GM18861 (cell line): ENCODE data around the gene LILRB3.
"Not testable (repeated sequence)": the region's sequence is repeated elsewhere in the genome, so short reads cannot be mapped to it uniquely, and the experiment has no call there.

Source experiments
- ATAC-seq: cut with Tn5 transposase; IDR thresholded peaks from one replicate; pipeline ENCODE4 v1.9.1; 2021; ENCODE audit not compliant: unreplicated experiment

The LILRB3 gene

GRCh38 chr19:54243809-54244208 lies 21.0 kb upstream of the LILRB3 start:
- ATAC-seq = not testable (repeated sequence)

- not testable (repeated sequence) for ATAC-seq
Measured at GRCh38 chr19:54242646-54243045, 19.8 kb upstream of the LILRB3 start, which contains the start of gene LILRA6. Gene LILRA6, minus strand, starts transcription at chr19:54242790.

GRCh38 chr19:54242234-54242633 lies 19.4 kb upstream of the LILRB3 start:
- ATAC-seq = not testable (repeated sequence)

GRCh38 chr19:54240372-54241336 lies 17.8 kb upstream of the LILRB3 start:
- not testable (repeated sequence) for ATAC-seq

- ATAC-seq = not testable (repeated sequence)
Measured at GRCh38 chr19:54239491-54240371, 16.9 kb upstream of the LILRB3 start.

GRCh38 chr19:54233941-54234340 lies 11.1 kb upstream of the LILRB3 start:
- ATAC-seq = no peak

GRCh38 chr19:54231077-54231931 lies 8.5 kb upstream of the LILRB3 start:
- no peak for ATAC-seq

GRCh38 chr19:54230031-54230430 lies 7.2 kb upstream of the LILRB3 start:
- ATAC-seq = no peak

- no peak for ATAC-seq
Measured at GRCh38 chr19:54229146-54229545, 6.3 kb upstream of the LILRB3 start.

GRCh38 chr19:54224619-54225018 lies 1.8 kb upstream of the LILRB3 start:
- ATAC-seq = not testable (repeated sequence)

- ATAC-seq = not testable (repeated sequence)
Measured at GRCh38 chr19:54223937-54224281, 1.1 kb upstream of the LILRB3 start.

GRCh38 chr19:54223277-54223936 lies 600 bp upstream of the LILRB3 start:
- ATAC-seq = not testable (repeated sequence)

GRCh38 chr19:54221947-54222346 lies 860 bp downstream of the LILRB3 start:
- ATAC-seq = not testable (repeated sequence)

- not testable (repeated sequence) for ATAC-seq
Measured at GRCh38 chr19:54219702-54220101, 3.1 kb downstream of the LILRB3 start.

GRCh38 chr19:54218960-54219661 lies 3.7 kb downstream of the LILRB3 start:
- ATAC-seq = no peak

- no peak for ATAC-seq
Measured at GRCh38 chr19:54218259-54218658, 4.5 kb downstream of the LILRB3 start.

- not testable (repeated sequence) for ATAC-seq
Measured at GRCh38 chr19:54217517-54218247, 5.1 kb downstream of the LILRB3 start.

GRCh38 chr19:54216869-54217268 lies 5.9 kb downstream of the LILRB3 start:
- no peak for ATAC-seq

GRCh38 chr19:54214734-54215133 lies 8.1 kb downstream of the LILRB3 start:
- ATAC-seq = not testable (repeated sequence)
